Skin epidermis (tissue), 12 donors: ENCODE results near the gene PRKD1.

Experiments
- H3K27ac ChIP-seq, 21 experiments: fragments of 200-600 bp; sonication (generic) in 11 of 21; one replicate each; pipeline ENCODE4 v1.5.0; 2020; ENCODE audit warnings: mild to moderate bottlenecking in 3 of 21, inconsistent platforms in 2 of 21, moderate library complexity in 2 of 21
- H3K4me3 ChIP-seq, 7 experiments: fragments of 200-600 bp; sonication (generic) in 2 of 7; one replicate each; pipeline ENCODE4 v1.5.0; 2020; ENCODE audit warnings: inconsistent platforms in 2 of 7, mild to moderate bottlenecking in 2 of 7, moderate library complexity in 1 of 7

Gene PRKD1

GRCh38 chr14:29649170-29649569, 278.5 kb downstream of the PRKD1 start:
- Histone ChIP-seq H3K4me3 (no peak overlapping the region), H3K27ac (no peak overlapping the region)

- H3K4me3 ChIP-seq, result no peak overlapping the region
- H3K27ac ChIP-seq, result no peak overlapping the region
These were observed 279.6 kb downstream of the PRKD1 start for GRCh38 chr14:29648045-29648444.

GRCh38 chr14:29645117-29645516, 282.5 kb downstream of the PRKD1 start:
- H3K4me3 ChIP-seq, result no peak overlapping the region
- H3K27ac ChIP-seq, result no peak overlapping the region

- H3K27ac ChIP-seq, result no peak overlapping the region
These were observed 284.0 kb downstream of the PRKD1 start for GRCh38 chr14:29643433-29644211.

GRCh38 chr14:29637411-29637810, 290.2 kb downstream of the PRKD1 start:
- Histone ChIP-seq H3K27ac (no peak overlapping the region), H3K4me3 (no peak overlapping the region)

More at GRCh38 chr14:29643433-29644211, 284.0 kb downstream of the PRKD1 start:
- H3K4me3 ChIP-seq, result no peak overlapping the region

GRCh38 chr14:29636870-29637269, 290.8 kb downstream of the PRKD1 start:
- Histone ChIP-seq H3K27ac (no peak overlapping the region), H3K4me3 (no peak overlapping the region)

- Histone ChIP-seq H3K4me3 (no peak overlapping the region), H3K27ac (no peak overlapping the region)
These were observed 297.0 kb downstream of the PRKD1 start for GRCh38 chr14:29630566-29631160.

- Histone ChIP-seq H3K27ac (no peak overlapping the region), H3K4me3 (no peak overlapping the region)
These were observed 297.8 kb downstream of the PRKD1 start for GRCh38 chr14:29629839-29630238.

- H3K4me3 ChIP-seq, result no peak overlapping the region
- H3K27ac ChIP-seq, result no peak overlapping the region
These were observed 300.5 kb downstream of the PRKD1 start for GRCh38 chr14:29627137-29627536.

- Histone ChIP-seq H3K4me3 (no peak overlapping the region), H3K27ac (no peak overlapping the region)
These were observed 309.2 kb downstream of the PRKD1 start for GRCh38 chr14:29618323-29619067.

GRCh38 chr14:29616922-29617321, 310.7 kb downstream of the PRKD1 start:
- H3K4me3 ChIP-seq, result no peak overlapping the region

GRCh38 chr14:29608861-29609260, 318.8 kb downstream of the PRKD1 start:
- no peak overlapping the region for H3K27ac ChIP-seq
- no peak overlapping the region for H3K4me3 ChIP-seq

More at GRCh38 chr14:29616922-29617321, 310.7 kb downstream of the PRKD1 start:
- no peak overlapping the region for H3K27ac ChIP-seq

GRCh38 chr14:29607169-29607568, 320.5 kb downstream of the PRKD1 start:
- H3K27ac ChIP-seq, result no peak overlapping the region
- H3K4me3 ChIP-seq, result no peak overlapping the region

- H3K27ac ChIP-seq, result no peak overlapping the region
These were observed 324.0 kb downstream of the PRKD1 start for GRCh38 chr14:29603696-29604095.

GRCh38 chr14:29601616-29602015, 326.0 kb downstream of the PRKD1 start:
- Histone ChIP-seq H3K27ac (no peak overlapping the region), H3K4me3 (no peak overlapping the region)

More at GRCh38 chr14:29603696-29604095, 324.0 kb downstream of the PRKD1 start:
- H3K4me3 ChIP-seq, result no peak overlapping the region

- H3K27ac ChIP-seq, result no peak overlapping the region
- no peak overlapping the region for H3K4me3 ChIP-seq
These were observed 339.7 kb downstream of the PRKD1 start for GRCh38 chr14:29587761-29588470.

- no peak overlapping the region for H3K27ac ChIP-seq
- no peak overlapping the region for H3K4me3 ChIP-seq
These were observed 340.6 kb downstream of the PRKD1 start for GRCh38 chr14:29587046-29587445.

- Histone ChIP-seq H3K4me3 (no peak overlapping the region), H3K27ac (no peak overlapping the region)
These were observed 342.7 kb downstream of the PRKD1 start for GRCh38 chr14:29584992-29585391.

GRCh38 chr14:29580763-29581162, 346.9 kb downstream of the PRKD1 start:
- Histone ChIP-seq H3K27ac (no peak overlapping the region), H3K4me3 (no peak overlapping the region)

GRCh38 chr14:29579838-29580237, 347.8 kb downstream of the PRKD1 start:
- H3K4me3 ChIP-seq, result no peak overlapping the region
- no peak overlapping the region for H3K27ac ChIP-seq
